SK-N-MC (cell line): ENCODE measurements around the gene CNTFR.

Experiments used
- DNase-seq: peaks from one replicate; pipeline ENCODE4 v3.0.0-alpha.2; 2011; ENCODE audit warnings: low read depth, low spot score
- H3K27ac ChIP-seq: fragments of 200-600 bp; sonication (generic); 2 replicates; pipeline ENCODE4 v1.5.1; 2016; ENCODE audit warnings: mixed run types
- H3K36me3 ChIP-seq: fragments of 200-600 bp; sonication (generic); 2 replicates; pipeline ENCODE4 v1.6.1; 2017; ENCODE audit warnings: antibody characterized with exemption, low read length, mixed read lengths; ENCODE audit not compliant: insufficient read depth
- H3K4me3 ChIP-seq: fragments of 200-600 bp; sonication (generic); 2 replicates; pipeline ENCODE4 v1.5.1; 2016
- H3K9ac ChIP-seq: fragments of 200-600 bp; sonication (generic); 2 replicates; pipeline ENCODE4 v1.8.0; 2017; ENCODE audit warnings: mixed run types, mixed read lengths; ENCODE audit not compliant: insufficient read length
- H3K9me3 ChIP-seq: fragments of 200-600 bp; sonication (generic); 2 replicates; pipeline ENCODE4 v1.6.1; 2017; ENCODE audit warnings: low read depth, mild to moderate bottlenecking, antibody characterized with exemption, low read length, moderate library complexity, mixed read lengths
- EZH2 ChIP-seq: fragments of 200-600 bp; sonication (generic); IDR thresholded peaks from one replicate; pipeline ENCODE4 v1.6.1; 2017; ENCODE audit warnings: antibody characterized with exemption
- FOXP2 ChIP-seq: optimal IDR thresholded peaks from 2 replicates; pipeline ENCODE3; 2011; ENCODE audit warnings: mild to moderate bottlenecking, moderate library complexity; ENCODE audit not compliant: insufficient read depth; ENCODE audit errors: extremely low read length, control extremely low read depth
- POLR2AphosphoS5 ChIP-seq: IDR thresholded peaks from 2 replicates; pipeline ENCODE4 v1.6.1; 2012; ENCODE audit warnings: mild to moderate bottlenecking, low read depth, low read length, borderline replicate concordance

Gene CNTFR

GRCh38 chr9:34562135-34562745 lies 27.3 kb downstream of the CNTFR start:
- Histone ChIP-seq H3K9me3 (no peaks in the 10 kb centered on the region), H3K4me3 (no peak overlapping the region), H3K36me3 (no peaks in the 10 kb centered on the region), H3K9ac (no peak overlapping the region), H3K27ac (no peak overlapping the region)
- no peak for DNase-seq
- TF ChIP-seq EZH2 (no peak), POLR2AphosphoS5 (no peak)

- no peaks in the 10 kb centered on the region for H3K36me3 ChIP-seq
- no peak overlapping the region for H3K9ac ChIP-seq
- no peak overlapping the region for H3K4me3 ChIP-seq
- DNase-seq: no peak
- TF ChIP-seq FOXP2 (no peak), POLR2AphosphoS5 (no peak), EZH2 (no peak)
- no peaks in the 10 kb centered on the region for H3K9me3 ChIP-seq
- H3K27ac ChIP-seq: no peak overlapping the region
Measured at GRCh38 chr9:34560599-34561214, 28.8 kb downstream of the CNTFR start.

GRCh38 chr9:34559624-34560455 lies 29.7 kb downstream of the CNTFR start:
- TF ChIP-seq EZH2 (no peak), POLR2AphosphoS5 (no peak), FOXP2 (no peak)
- Histone ChIP-seq H3K27ac (no peak overlapping the region), H3K36me3 (no peaks in the 10 kb centered on the region), H3K4me3 (no peak overlapping the region), H3K9ac (no peak overlapping the region), H3K9me3 (no peaks in the 10 kb centered on the region)
- no peak for DNase-seq

GRCh38 chr9:34558919-34559623 lies 30.5 kb downstream of the CNTFR start:
- Histone ChIP-seq H3K27ac (no peak overlapping the region), H3K4me3 (no peak overlapping the region), H3K9ac (no peak overlapping the region), H3K9me3 (no peaks in the 10 kb centered on the region), H3K36me3 (no peaks in the 10 kb centered on the region)
- TF ChIP-seq POLR2AphosphoS5: no peak
- no peak for TF ChIP-seq FOXP2
- no peak for TF ChIP-seq EZH2
- no peak for DNase-seq

GRCh38 chr9:34558364-34558763 lies 31.2 kb downstream of the CNTFR start:
- H3K36me3 ChIP-seq: no peaks in the 10 kb centered on the region
- H3K4me3 ChIP-seq: no peak overlapping the region
- H3K27ac ChIP-seq: no peak overlapping the region
- DNase-seq: no peak
- no peaks in the 10 kb centered on the region for H3K9me3 ChIP-seq
- no peak overlapping the region for H3K9ac ChIP-seq
- TF ChIP-seq POLR2AphosphoS5 (no peak), FOXP2 (no peak), EZH2 (no peak)

GRCh38 chr9:34557426-34558321 lies 31.9 kb downstream of the CNTFR start:
- Histone ChIP-seq H3K4me3 (no peak overlapping the region), H3K27ac (no peak overlapping the region), H3K36me3 (no peaks in the 10 kb centered on the region), H3K9me3 (no peaks in the 10 kb centered on the region), H3K9ac (no peak overlapping the region)
- TF ChIP-seq POLR2AphosphoS5 (no peak), EZH2 (no peak), FOXP2 (no peak)
- DNase-seq: no peak

- H3K9me3 ChIP-seq: no peaks in the 10 kb centered on the region
- H3K9ac ChIP-seq: no peak overlapping the region
- no peak for DNase-seq
- no peak overlapping the region for H3K27ac ChIP-seq
- TF ChIP-seq FOXP2 (no peak), EZH2 (no peak), POLR2AphosphoS5 (no peak)
- H3K36me3 ChIP-seq: no peaks in the 10 kb centered on the region
- H3K4me3 ChIP-seq: no peak overlapping the region
Measured at GRCh38 chr9:34556949-34557348, 32.6 kb downstream of the CNTFR start.
